HL-60 (cell line): ENCODE results near the gene FNIP2.
"Not testable (repeated sequence)": the region's sequence is repeated elsewhere in the genome, so short reads cannot be mapped to it uniquely, and the experiment has no call there.

ENCODE experiments used
- DNase-seq, 2 experiments: peaks; one replicate each; pipeline ENCODE4 v3.0.0-alpha.2; 2010 to 2020; ENCODE audit warnings: low read depth in 1 of 2, low spot score in 1 of 2
- H3K27ac ChIP-seq: fragments of 250-450 bp; sonication (Bioruptor Pico); replicated peaks from 2 replicates; pipeline ENCODE4 v1.5.1; 2020; ENCODE audit warnings: mild to moderate bottlenecking, moderate library complexity
- H3K27me3 ChIP-seq: fragments of 250-450 bp; sonication (Bioruptor Pico); 2 replicates; pipeline ENCODE4 v1.5.1; 2021; ENCODE audit warnings: mild to moderate bottlenecking, moderate library complexity; ENCODE audit not compliant: insufficient read depth, poor library complexity, severe bottlenecking
- H3K4me3 ChIP-seq: replicated peaks from 2 replicates; pipeline ENCODE4 v1.5.1; 2011; ENCODE audit warnings: mild to moderate bottlenecking, control low read depth, low read length; ENCODE audit not compliant: insufficient read depth
- GABPA ChIP-seq: IDR thresholded peaks from 2 replicates; pipeline ENCODE4 v1.6.1; 2012; ENCODE audit warnings: low read depth
- POLR2AphosphoS5 ChIP-seq: IDR thresholded peaks from 2 replicates; pipeline ENCODE4 v1.6.1; 2012; ENCODE audit warnings: low read depth
- SPI1 ChIP-seq: IDR thresholded peaks from 2 replicates; pipeline ENCODE4 v1.6.1; 2012; ENCODE audit warnings: low read depth, mild to moderate bottlenecking, borderline replicate concordance
- TF ChIP-seq, protein P1 (sequence below): IDR thresholded peaks from one replicate; pipeline ENCODE4 v1.5.1; 2011; ENCODE audit warnings: low read length, control low read depth, inconsistent platforms; ENCODE audit not compliant: insufficient read depth
- TF ChIP-seq, protein P2 (sequence below): IDR thresholded peaks from 2 replicates; pipeline ENCODE4 v1.6.1; 2012; ENCODE audit warnings: low read depth; ENCODE audit not compliant: insufficient replicate concordance

FNIP2 gene

DNA sequence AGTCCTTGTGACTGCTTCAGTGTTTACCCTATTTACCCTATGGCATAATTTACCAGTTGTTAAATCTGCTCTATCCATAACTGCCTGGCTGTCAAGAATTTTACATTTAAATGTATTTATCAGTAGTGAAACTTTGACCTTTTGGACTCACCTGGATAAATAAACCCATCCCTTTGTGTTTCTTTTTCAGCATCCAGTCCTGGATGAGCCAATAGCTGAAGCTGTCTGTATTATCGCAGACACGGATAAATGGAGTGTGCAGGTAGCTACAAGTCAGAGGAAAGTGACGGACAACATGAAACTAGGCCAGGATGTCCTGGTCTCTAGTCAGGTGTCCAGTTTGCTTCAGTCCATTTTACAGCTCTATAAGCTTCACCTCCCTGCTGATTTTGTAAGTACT lies 122.4 kb downstream of the FNIP2 start:
- DNase-seq, result no peak

DNA sequence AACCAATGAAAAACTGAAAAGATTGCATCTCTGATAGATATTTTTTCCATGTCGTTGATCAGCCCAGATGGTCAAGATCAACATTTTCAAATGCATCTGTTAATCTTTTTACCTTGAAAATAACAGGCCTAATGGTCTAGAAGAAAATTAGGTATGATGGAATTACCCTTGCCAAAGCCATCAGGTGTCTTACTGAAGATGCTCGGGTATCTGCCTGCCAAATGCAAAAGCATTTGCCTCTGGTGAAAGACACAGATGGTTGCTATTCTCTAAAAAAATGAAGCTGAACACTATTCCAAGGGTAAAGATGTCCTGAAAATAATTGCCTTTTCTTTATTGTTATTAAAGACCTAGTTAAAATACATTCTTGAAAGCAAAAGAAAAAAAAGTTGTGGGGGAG lies 126.0 kb downstream of the FNIP2 start:
- DNase-seq, result no peak
- TF ChIP-seq POLR2AphosphoS5 (no peak), SPI1 (no peak), GABPA (no peak)
- TF ChIP-seq, protein P1, sequence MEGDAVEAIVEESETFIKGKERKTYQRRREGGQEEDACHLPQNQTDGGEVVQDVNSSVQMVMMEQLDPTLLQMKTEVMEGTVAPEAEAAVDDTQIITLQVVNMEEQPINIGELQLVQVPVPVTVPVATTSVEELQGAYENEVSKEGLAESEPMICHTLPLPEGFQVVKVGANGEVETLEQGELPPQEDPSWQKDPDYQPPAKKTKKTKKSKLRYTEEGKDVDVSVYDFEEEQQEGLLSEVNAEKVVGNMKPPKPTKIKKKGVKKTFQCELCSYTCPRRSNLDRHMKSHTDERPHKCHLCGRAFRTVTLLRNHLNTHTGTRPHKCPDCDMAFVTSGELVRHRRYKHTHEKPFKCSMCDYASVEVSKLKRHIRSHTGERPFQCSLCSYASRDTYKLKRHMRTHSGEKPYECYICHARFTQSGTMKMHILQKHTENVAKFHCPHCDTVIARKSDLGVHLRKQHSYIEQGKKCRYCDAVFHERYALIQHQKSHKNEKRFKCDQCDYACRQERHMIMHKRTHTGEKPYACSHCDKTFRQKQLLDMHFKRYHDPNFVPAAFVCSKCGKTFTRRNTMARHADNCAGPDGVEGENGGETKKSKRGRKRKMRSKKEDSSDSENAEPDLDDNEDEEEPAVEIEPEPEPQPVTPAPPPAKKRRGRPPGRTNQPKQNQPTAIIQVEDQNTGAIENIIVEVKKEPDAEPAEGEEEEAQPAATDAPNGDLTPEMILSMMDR, result no peak
- TF ChIP-seq, protein P2, sequence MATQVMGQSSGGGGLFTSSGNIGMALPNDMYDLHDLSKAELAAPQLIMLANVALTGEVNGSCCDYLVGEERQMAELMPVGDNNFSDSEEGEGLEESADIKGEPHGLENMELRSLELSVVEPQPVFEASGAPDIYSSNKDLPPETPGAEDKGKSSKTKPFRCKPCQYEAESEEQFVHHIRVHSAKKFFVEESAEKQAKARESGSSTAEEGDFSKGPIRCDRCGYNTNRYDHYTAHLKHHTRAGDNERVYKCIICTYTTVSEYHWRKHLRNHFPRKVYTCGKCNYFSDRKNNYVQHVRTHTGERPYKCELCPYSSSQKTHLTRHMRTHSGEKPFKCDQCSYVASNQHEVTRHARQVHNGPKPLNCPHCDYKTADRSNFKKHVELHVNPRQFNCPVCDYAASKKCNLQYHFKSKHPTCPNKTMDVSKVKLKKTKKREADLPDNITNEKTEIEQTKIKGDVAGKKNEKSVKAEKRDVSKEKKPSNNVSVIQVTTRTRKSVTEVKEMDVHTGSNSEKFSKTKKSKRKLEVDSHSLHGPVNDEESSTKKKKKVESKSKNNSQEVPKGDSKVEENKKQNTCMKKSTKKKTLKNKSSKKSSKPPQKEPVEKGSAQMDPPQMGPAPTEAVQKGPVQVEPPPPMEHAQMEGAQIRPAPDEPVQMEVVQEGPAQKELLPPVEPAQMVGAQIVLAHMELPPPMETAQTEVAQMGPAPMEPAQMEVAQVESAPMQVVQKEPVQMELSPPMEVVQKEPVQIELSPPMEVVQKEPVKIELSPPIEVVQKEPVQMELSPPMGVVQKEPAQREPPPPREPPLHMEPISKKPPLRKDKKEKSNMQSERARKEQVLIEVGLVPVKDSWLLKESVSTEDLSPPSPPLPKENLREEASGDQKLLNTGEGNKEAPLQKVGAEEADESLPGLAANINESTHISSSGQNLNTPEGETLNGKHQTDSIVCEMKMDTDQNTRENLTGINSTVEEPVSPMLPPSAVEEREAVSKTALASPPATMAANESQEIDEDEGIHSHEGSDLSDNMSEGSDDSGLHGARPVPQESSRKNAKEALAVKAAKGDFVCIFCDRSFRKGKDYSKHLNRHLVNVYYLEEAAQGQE, result no peak

More for the DNA sequence above, 122.4 kb downstream of the FNIP2 start:
- no peak overlapping the region for H3K4me3 ChIP-seq
- H3K27me3 ChIP-seq, result no peaks in the 10 kb centered on the region
- no peak for TF ChIP-seq GABPA
- no peak for TF ChIP-seq POLR2AphosphoS5
- TF ChIP-seq, protein P1, result no peak
- no peak for TF ChIP-seq SPI1
- TF ChIP-seq, protein P2, result no peak
- no peak overlapping the region for H3K27ac ChIP-seq

DNA sequence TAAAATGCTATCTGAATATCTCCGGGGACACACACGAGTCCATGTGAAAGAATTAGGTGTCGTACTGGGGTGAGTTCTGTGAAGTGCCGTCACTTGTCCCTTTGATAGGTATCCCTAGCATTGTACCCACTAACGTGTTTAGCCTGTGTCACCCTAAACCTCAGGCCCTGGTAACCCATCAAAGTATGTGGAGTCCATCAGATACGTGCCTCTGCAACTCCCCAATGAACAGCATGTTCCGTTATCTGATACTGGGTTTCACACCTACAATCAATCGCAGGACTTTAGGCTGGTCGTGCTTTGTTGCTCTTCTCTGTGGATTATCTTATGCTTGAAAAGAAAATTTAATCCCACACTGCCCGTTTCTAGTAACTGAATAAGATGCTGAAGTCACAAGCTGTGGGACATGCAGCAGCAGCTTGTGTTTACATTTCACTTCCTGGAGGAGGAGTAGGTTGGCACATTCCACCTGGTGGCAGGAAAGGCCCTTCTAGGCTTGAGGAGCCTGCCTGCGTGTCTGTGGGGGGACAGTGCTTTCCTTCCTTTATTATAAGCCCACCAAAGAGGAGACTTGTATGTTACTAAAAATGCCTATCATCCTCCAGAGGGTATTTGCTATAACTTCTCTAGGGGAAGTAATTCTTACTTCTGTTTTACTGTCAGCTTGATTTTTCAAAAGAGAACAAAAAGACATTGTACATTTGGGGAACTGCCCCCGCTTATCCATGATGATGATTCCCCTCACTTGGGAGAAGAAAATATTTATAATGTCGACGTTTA lies 127.2 kb downstream of the FNIP2 start:
- TF ChIP-seq SPI1 (0 out of 2 replicates have a peak, but pooled peaks have one; percentile 8), GABPA (no peak)
- DNase-seq, result no peak
- Histone ChIP-seq H3K27ac (no peak overlapping the region), H3K4me3 (no peak overlapping the region), H3K27me3 (no peaks in the 10 kb centered on the region)

More for the DNA sequence above, 126.0 kb downstream of the FNIP2 start:
- H3K27ac ChIP-seq, result no peak overlapping the region
- no peaks in the 10 kb centered on the region for H3K27me3 ChIP-seq
- no peak overlapping the region for H3K4me3 ChIP-seq

DNA sequence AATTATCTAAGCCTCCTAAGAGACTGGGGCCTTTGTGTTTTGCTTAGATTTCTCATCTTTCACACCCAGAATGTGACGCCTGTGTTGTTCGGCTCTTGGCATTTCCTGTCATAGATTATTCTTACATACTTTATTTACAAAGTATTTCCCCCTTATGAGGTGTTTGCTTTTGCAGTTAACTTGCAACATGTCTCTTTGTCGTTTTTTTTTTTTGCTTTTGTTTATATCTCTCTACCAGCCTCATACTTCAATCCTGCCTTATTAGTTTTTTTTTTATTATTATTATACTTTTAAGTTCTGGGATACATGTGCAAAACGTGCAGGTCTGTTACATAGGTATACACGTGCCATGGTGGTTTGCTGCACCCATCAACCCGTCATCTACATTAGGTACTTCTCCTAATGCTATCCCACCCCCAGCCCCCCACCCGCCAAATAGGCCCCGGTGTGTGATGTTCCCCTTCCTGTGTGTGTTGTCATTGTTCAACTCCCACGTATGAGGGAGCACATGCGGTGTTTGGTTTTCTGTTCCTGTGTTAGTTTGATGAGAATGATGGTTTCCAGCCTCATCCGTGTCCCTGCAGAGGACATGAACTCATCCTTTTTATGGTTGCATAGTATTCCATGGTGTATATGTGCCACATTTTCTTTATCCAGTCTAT lies 127.9 kb downstream of the FNIP2 start:
- H3K27ac ChIP-seq, H3K4me3 ChIP-seq, DNase-seq: not testable (repeated sequence)

DNA sequence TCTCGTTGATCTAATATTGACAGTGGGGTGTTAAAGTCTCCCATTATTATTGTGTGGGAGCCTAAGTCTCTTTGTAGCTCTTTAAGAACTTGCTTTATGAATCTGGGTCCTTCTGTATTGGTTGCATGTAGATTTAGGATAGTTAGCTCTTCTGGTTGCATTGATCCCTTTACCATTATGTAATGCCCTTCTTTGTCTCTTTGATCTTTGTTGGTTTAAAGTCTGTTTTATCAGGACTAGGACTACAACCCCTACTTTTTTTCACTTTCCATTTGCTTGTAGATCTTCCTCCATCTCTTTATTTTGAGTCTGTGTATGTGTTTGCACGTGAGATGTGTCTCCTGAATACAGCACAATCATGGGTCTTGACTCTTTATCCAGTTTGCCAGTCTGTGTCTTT lies 131.6 kb downstream of the FNIP2 start:
- not testable (repeated sequence) for DNase-seq, H3K27ac ChIP-seq, H3K4me3 ChIP-seq, H3K27me3 ChIP-seq

More for the DNA sequence above, 127.9 kb downstream of the FNIP2 start:
- H3K27me3 ChIP-seq, result not testable (repeated sequence)

DNA sequence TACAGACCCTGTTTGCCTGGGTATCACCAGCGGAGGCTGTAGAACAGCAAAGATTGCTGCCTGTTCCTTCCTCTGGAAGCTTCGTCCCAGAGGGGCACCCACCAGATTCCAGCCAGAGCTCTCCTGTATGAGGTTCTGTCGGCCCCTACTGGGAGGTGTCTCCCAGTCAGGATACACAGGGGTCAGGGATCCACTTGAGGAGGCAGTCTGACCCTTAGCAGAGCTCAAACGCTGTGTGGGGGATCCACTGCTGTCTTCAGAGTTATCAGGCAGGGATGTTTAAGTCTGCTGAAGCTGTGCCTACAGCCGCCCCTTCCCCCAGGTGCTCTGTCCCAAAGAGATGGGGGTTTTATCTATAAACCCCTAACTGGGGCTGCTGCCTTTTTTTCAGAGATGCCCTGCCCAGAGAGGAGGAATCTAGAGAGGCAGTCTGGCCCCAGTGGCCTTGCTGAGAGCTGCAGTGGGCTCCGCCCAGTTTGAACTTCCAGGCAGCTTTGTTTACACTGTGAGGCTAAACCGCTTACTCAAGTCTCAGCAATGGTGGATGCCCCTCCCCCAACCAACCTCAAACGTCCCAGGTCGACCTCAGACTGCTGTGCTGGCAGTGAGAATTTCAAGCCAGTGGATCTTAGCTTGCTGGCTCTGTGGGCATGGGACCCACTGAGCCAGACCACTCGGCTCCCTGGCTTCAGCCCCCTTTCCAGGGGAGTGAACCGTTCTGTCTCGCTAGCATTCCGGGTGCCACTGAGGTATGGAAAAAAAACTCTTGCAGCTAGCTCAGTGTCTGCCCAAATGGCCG lies 133.7 kb downstream of the FNIP2 start:
- DNase-seq, H3K27me3 ChIP-seq, H3K27ac ChIP-seq, H3K4me3 ChIP-seq: not testable (repeated sequence)
